ENCODE data around the gene RBMS3.
"Not testable (repeated sequence)": the region's sequence is repeated elsewhere in the genome, so short reads cannot be mapped to it uniquely, and the experiment has no call there.

Gene RBMS3

DNA sequence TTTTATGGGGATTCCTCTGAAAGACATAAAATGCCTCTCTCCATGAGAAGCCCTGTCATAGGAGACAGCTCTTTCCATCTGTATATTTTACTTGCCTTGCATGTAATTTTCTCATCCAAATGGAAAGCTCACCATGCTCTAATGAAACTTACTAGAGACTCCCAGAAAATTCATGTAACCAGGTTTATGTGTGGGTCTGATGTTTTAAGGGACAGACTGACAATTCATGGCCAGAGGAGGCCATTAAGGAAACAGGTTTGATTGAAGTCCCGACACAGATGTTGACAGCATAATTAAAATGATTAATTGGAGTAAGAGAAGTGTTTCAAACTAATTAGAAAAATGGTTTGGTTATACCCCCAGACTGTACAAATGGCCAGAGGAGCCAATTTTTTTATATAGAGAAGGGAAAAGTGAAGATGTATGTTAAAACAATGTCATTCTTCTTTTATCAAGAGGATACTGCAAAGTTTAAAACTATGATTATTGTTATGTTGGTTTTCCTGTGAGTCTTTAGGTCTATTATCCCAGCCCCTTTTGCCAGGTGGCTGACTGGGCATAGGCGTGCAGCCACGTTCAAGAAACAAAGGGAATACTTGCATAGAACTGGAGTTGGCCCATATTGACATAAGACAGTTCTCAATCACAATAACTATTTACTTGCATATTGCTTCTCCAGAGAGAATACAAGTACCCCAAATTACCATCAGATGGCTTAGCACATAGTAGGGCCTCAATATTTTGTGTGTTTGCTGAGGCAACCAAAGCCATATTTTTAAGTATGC, 64.8 kb downstream of the RBMS3 start:
- Histone ChIP-seq H3K4me2 (ENCODE audit: low read length) (no peak overlapping the region), H3K4me3 (ENCODE audit: low read length) (no peak overlapping the region), H3K36me3 (ENCODE audit: insufficient read depth, low read length) (peaks cover 5% of the 10 kb centered on the region), H3K9ac (ENCODE audit: low read depth, low read length) (no peak overlapping the region), H3K27me3 (ENCODE audit: control insufficient read depth, insufficient read depth, low read length) (no peaks in the 10 kb centered on the region), H3K9me3 (replicated peaks; ENCODE audit: low read length) (no peaks in the 10 kb centered on the region), H3K4me1 (ENCODE audit: control insufficient read depth, insufficient read depth, low read length) (peaks cover 6% of the 10 kb centered on the region)

DNA sequence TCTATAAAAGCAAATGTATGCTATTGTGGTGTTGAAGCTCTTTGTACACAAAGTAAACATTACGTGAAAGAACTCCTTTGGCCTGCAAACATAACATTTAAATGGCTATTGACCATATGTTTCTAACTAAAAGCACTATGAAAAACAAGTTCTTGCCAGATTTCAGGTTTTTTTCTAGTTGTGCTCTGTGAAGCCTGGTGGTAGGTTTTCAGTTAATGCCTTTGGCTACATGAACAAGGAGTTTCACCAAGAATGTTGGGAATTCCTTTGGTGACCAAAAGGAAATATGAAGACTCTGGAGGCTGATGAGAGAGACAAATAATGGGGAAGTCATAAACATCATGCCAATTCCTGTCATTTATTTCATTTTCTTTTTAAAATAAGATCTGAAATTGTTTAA, 66.0 kb downstream of the RBMS3 start:
- Histone ChIP-seq H3K9me3 (replicated peaks; ENCODE audit: low read length) (no peaks in the 10 kb centered on the region), H3K27me3 (ENCODE audit: control insufficient read depth, insufficient read depth, low read length) (no peaks in the 10 kb centered on the region), H3K9ac (ENCODE audit: low read depth, low read length) (no peak overlapping the region), H3K4me1 (ENCODE audit: control insufficient read depth, insufficient read depth, low read length) (peaks cover 6% of the 10 kb centered on the region), H3K36me3 (ENCODE audit: insufficient read depth, low read length) (peaks cover 5% of the 10 kb centered on the region), H3K4me3 (ENCODE audit: low read length) (no peak overlapping the region), H3K4me2 (ENCODE audit: low read length) (no peak overlapping the region)

DNA sequence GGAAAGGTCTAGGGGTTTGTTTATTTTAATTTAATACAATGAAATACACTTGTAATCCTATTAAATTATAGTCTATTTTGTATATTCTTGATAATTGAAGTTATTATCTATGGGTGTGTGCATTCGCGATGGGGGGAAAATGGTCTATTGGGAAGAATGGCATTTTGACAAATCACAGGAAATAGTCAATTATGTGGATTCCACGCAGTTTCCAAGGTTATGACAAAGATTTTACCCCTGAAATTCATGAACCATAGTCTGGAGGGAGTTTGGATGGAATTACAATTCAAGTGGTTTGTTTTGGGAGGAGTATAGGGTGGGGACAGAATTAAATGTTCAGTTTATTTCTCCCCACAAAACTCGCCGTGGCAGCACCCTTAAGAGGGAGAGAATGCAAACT, 66.5 kb downstream of the RBMS3 start:
- no peak overlapping the region for H3K9ac ChIP-seq (ENCODE audit: low read depth, low read length)
- no peak overlapping the region for H3K4me3 ChIP-seq (ENCODE audit: low read length)
- peaks cover 5% of the 10 kb centered on the region for H3K36me3 ChIP-seq (ENCODE audit: insufficient read depth, low read length)
- no peaks in the 10 kb centered on the region for H3K9me3 ChIP-seq (replicated peaks; ENCODE audit: low read length)
- H3K27me3 ChIP-seq (ENCODE audit: control insufficient read depth, insufficient read depth, low read length), result no peaks in the 10 kb centered on the region
- H3K4me2 ChIP-seq (ENCODE audit: low read length), result no peak overlapping the region
- H3K4me1 ChIP-seq (ENCODE audit: control insufficient read depth, insufficient read depth, low read length), result peaks cover 6% of the 10 kb centered on the region

DNA sequence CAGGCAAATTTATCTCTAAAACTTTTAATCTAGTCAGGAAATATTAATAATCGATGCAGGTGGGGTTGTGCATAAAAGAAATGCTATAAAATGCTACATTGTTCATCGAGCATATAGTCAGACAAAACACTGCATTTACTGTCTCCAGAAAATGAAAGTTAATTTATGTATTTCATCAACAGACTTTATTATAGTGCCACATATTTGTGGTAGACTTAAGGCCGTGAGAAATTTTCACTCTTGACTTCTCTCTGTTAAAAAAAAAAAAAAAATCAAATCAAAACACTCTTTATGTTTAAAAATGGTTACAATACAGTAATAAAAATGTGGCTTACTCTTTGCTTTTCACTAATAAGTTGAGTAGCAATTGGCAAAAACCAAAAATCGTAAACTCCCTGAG, 67.4 kb downstream of the RBMS3 start:
- H3K4me2 ChIP-seq (ENCODE audit: low read length), result no peak overlapping the region
- H3K4me1 ChIP-seq (ENCODE audit: control insufficient read depth, insufficient read depth, low read length), result peaks cover 6% of the 10 kb centered on the region
- H3K36me3 ChIP-seq (ENCODE audit: insufficient read depth, low read length), result peaks cover 5% of the 10 kb centered on the region
- no peaks in the 10 kb centered on the region for H3K9me3 ChIP-seq (replicated peaks; ENCODE audit: low read length)
- no peak overlapping the region for H3K4me3 ChIP-seq (ENCODE audit: low read length)
- H3K9ac ChIP-seq (ENCODE audit: low read depth, low read length), result no peak overlapping the region
- no peaks in the 10 kb centered on the region for H3K27me3 ChIP-seq (ENCODE audit: control insufficient read depth, insufficient read depth, low read length)

DNA sequence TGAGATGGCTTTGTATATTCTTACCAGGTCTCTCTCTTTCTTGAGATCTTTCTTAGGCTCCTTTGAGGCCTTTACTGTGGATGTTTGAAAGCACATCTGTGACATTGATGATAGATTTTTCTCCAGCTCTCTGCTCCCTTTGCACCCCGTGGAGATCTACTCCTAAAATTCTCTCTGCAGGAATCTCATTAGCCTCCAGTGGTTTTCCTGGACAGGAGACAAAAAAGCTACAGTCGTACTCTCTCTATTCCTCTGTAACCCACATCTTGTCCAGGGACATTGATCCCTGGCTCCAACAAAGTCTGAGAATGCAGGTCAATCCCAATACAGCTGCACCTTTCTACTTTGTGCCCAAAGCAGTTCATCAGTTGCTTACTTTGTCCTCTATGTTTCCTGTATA, 68.2 kb downstream of the RBMS3 start:
- Histone ChIP-seq H3K9me3 (replicated peaks; ENCODE audit: low read length) (no peaks in the 10 kb centered on the region), H3K4me3 (ENCODE audit: low read length) (no peak overlapping the region), H3K4me2 (ENCODE audit: low read length) (no peak overlapping the region), H3K27me3 (ENCODE audit: control insufficient read depth, insufficient read depth, low read length) (no peaks in the 10 kb centered on the region), H3K36me3 (ENCODE audit: insufficient read depth, low read length) (no peaks in the 10 kb centered on the region), H3K9ac (ENCODE audit: low read depth, low read length) (no peak overlapping the region), H3K4me1 (ENCODE audit: control insufficient read depth, insufficient read depth, low read length) (peaks cover 6% of the 10 kb centered on the region)

DNA sequence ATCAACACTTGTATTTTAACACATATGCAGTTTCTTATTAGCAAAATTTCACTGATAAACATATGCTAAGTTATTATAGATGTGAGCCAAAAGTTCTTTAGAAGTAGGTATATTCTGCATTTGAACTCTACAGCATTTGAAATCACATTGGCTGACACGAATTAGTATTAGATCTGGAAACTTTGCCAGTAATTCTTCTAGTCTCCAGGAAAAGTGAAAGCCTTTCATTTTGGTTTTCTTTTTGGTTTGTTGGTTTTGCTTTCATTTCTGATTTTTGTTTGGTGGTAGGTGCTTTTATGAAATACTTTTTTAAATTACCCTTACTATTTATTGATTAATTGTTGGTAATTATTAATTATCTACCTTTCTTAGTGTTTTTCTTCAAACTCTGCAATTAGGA, 72.9 kb downstream of the RBMS3 start:
- H3K4me3 ChIP-seq (ENCODE audit: low read length), result no peak overlapping the region
- no peaks in the 10 kb centered on the region for H3K36me3 ChIP-seq (ENCODE audit: insufficient read depth, low read length)

DNA sequence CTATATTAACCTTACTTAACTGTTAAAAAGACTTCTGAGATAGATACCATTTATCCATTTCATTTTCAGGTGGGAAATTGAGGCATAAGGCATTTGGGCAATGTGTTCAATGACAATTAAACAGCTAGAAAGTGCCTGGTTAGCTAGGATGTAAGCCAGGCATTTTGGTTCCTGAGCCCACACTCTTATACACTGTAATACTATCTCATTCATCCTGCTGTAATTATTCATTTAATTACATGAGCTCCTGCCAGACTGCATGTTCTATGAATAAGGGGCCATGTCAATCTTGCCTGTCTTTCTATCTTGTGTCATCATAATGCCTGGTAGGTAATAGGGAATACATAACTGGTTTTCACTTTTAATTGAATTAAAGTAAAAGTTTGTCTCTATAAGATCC, 74.0 kb downstream of the RBMS3 start:
- no peak overlapping the region for H3K9ac ChIP-seq (ENCODE audit: low read depth, low read length)
- H3K9me3 ChIP-seq (replicated peaks; ENCODE audit: low read length), result no peaks in the 10 kb centered on the region
- H3K4me3 ChIP-seq (ENCODE audit: low read length), result no peak overlapping the region
- H3K4me1 ChIP-seq (ENCODE audit: control insufficient read depth, insufficient read depth, low read length), result no peaks in the 10 kb centered on the region
- H3K27me3 ChIP-seq (ENCODE audit: control insufficient read depth, insufficient read depth, low read length), result no peaks in the 10 kb centered on the region
- no peak overlapping the region for H3K4me2 ChIP-seq (ENCODE audit: low read length)
- H3K36me3 ChIP-seq (ENCODE audit: insufficient read depth, low read length), result no peaks in the 10 kb centered on the region

More for the DNA sequence above, 72.9 kb downstream of the RBMS3 start:
- Histone ChIP-seq H3K4me2 (ENCODE audit: low read length) (no peak overlapping the region), H3K4me1 (ENCODE audit: control insufficient read depth, insufficient read depth, low read length) (no peaks in the 10 kb centered on the region), H3K9ac (ENCODE audit: low read depth, low read length) (no peak overlapping the region), H3K9me3 (replicated peaks; ENCODE audit: low read length) (no peaks in the 10 kb centered on the region), H3K27me3 (ENCODE audit: control insufficient read depth, insufficient read depth, low read length) (no peaks in the 10 kb centered on the region)

DNA sequence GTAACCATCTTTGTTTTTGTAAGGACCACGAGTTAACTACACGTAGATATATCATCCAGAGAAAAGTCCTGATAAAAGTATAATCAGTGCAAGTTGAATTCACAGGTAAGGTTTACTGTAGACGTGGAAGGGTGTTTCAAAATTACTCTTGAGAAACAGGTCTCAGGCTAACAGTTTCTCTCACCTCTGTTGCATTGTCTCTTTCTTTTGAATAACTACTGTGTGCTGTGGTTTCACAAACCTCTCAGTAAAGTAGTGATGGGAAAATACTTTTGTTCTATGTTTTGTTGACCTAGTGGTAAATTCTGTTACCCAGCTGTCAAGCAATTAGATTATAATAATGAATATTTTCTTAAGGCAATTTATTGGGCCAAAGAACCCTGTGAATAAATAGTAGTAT, 75.2 kb downstream of the RBMS3 start:
- no peak overlapping the region for H3K4me2 ChIP-seq (ENCODE audit: low read length)
- no peaks in the 10 kb centered on the region for H3K4me1 ChIP-seq (ENCODE audit: control insufficient read depth, insufficient read depth, low read length)
- no peaks in the 10 kb centered on the region for H3K9me3 ChIP-seq (replicated peaks; ENCODE audit: low read length)
- no peaks in the 10 kb centered on the region for H3K27me3 ChIP-seq (ENCODE audit: control insufficient read depth, insufficient read depth, low read length)
- no peak overlapping the region for H3K4me3 ChIP-seq (ENCODE audit: low read length)
- no peaks in the 10 kb centered on the region for H3K36me3 ChIP-seq (ENCODE audit: insufficient read depth, low read length)
- no peak overlapping the region for H3K9ac ChIP-seq (ENCODE audit: low read depth, low read length)

DNA sequence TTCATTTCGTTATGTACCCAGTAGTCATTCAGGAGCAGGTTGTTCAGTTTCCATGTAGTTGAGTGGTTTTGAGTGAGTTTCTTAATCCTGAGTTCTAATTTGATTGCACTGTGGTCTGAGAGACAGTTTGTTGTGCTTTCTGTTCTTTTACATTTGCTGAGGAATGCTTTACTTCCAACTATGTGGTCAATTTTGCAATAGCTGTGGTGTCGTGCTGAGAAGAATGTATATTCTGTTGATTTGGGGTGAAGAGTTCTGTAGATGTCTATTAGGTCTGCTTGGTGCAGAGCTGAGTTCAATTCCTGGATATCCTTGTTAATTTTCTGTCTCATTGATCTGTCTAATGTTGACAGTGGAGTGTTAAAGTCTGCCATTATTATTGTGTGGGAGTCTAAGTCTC, 79.4 kb downstream of the RBMS3 start:
- H3K9me3 ChIP-seq (replicated peaks; ENCODE audit: low read length); H3K36me3 ChIP-seq (ENCODE audit: insufficient read depth, low read length); H3K4me1 ChIP-seq (ENCODE audit: control insufficient read depth, insufficient read depth, low read length); H3K4me3 ChIP-seq (ENCODE audit: low read length); H3K4me2 ChIP-seq (ENCODE audit: low read length); H3K27me3 ChIP-seq (ENCODE audit: control insufficient read depth, insufficient read depth, low read length); H3K9ac ChIP-seq (ENCODE audit: low read depth, low read length): not testable (repeated sequence)

DNA sequence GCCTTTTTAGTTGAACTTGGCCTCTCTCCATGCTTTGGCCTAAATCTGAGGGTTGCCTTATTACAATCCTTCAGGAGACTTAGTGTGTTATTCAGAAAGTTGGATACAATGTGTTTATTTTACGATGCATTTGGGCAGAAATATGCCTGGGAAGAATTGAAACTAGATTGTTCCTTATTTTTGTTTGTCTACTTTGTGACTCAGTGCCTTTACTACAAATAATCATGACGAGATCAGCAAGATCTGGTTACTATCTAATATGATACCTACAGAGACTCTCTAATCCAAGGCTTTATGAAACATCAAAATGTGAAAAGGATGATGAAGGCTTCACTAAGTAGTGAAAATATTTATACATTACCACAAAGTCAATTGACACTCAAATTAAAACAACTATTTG, 82.2 kb downstream of the RBMS3 start:
- H3K4me3 ChIP-seq (ENCODE audit: low read length), result no peak overlapping the region
- H3K36me3 ChIP-seq (ENCODE audit: insufficient read depth, low read length), result no peaks in the 10 kb centered on the region
- H3K4me1 ChIP-seq (ENCODE audit: control insufficient read depth, insufficient read depth, low read length), result peaks cover 5% of the 10 kb centered on the region
- no peak overlapping the region for H3K9ac ChIP-seq (ENCODE audit: low read depth, low read length)
- no peak overlapping the region for H3K4me2 ChIP-seq (ENCODE audit: low read length)
- no peaks in the 10 kb centered on the region for H3K27me3 ChIP-seq (ENCODE audit: control insufficient read depth, insufficient read depth, low read length)
- H3K9me3 ChIP-seq (replicated peaks; ENCODE audit: low read length), result no peaks in the 10 kb centered on the region

DNA sequence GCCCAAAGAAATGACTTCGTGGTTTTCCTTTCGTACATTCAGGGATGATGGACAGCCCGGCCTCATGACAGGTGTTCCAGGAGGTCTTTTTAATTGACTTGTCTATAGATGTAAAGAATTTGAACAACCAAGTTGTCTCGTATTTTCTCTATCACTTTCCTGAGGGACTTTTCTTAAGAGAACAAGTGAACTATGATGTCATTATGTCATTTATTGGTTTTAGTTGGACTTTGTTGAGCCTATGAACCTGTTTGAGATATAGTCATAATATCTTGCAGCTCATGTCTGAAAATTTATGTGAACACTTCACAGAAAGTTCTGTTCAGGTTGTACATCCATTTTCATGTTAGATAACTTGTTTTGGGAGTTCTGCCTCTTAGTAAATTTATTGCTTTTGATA, 89.2 kb downstream of the RBMS3 start:
- Histone ChIP-seq H3K36me3 (ENCODE audit: insufficient read depth, low read length) (no peaks in the 10 kb centered on the region), H3K9ac (ENCODE audit: low read depth, low read length) (no peak overlapping the region), H3K9me3 (replicated peaks; ENCODE audit: low read length) (no peaks in the 10 kb centered on the region), H3K4me1 (ENCODE audit: control insufficient read depth, insufficient read depth, low read length) (peaks cover 5% of the 10 kb centered on the region), H3K27me3 (ENCODE audit: control insufficient read depth, insufficient read depth, low read length) (no peaks in the 10 kb centered on the region), H3K4me2 (ENCODE audit: low read length) (no peak overlapping the region), H3K4me3 (ENCODE audit: low read length) (no peak overlapping the region)
